Loucy (cell line): Measurements from ENCODE around the gene OTC.
A peak's percentile ranks its signal among the peaks of the same experiment; 100 is the strongest.

Experiments used
- H2AFZ ChIP-seq: fragments of 200-600 bp; sonication (generic); 2 replicates; pipeline ENCODE4 v1.6.0; 2016; ENCODE audit warnings: antibody characterized with exemption, mild to moderate bottlenecking, low read length, moderate library complexity
- H3F3A ChIP-seq: fragments of 200-600 bp; 2 replicates; pipeline ENCODE4 v1.6.0; 2016; ENCODE audit warnings: antibody characterized with exemption, low read depth, mild to moderate bottlenecking
- H3K27me3 ChIP-seq: fragments of 200-600 bp; sonication (generic); 2 replicates; pipeline ENCODE4 v1.6.1; 2014; ENCODE audit warnings: low read length, mild to moderate bottlenecking; ENCODE audit not compliant: insufficient read depth, poor library complexity, severe bottlenecking
- H3K36me3 ChIP-seq: fragments of 200-600 bp; sonication (generic); 2 replicates; pipeline ENCODE4 v1.6.1; 2016; ENCODE audit warnings: low read length; ENCODE audit not compliant: insufficient read depth
- H3K4me1 ChIP-seq: fragments of 200-600 bp; sonication (generic); 2 replicates; pipeline ENCODE4 v1.5.1; 2014; ENCODE audit warnings: low read length, mild to moderate bottlenecking; ENCODE audit not compliant: insufficient read depth, poor library complexity, severe bottlenecking
- H3K4me2 ChIP-seq: fragments of 200-600 bp; sonication (generic); 2 replicates; pipeline ENCODE4 v1.6.0; 2014; ENCODE audit warnings: antibody characterized with exemption, low read length, low read depth, mild to moderate bottlenecking; ENCODE audit not compliant: poor library complexity, severe bottlenecking
- H3K4me3 ChIP-seq: fragments of 200-600 bp; sonication (generic); 2 replicates; pipeline ENCODE4 v1.5.1; 2014; ENCODE audit warnings: low read length, mild to moderate bottlenecking, mixed read lengths; ENCODE audit not compliant: poor library complexity, severe bottlenecking
- H3K79me2 ChIP-seq: fragments of 200-600 bp; sonication (generic); 2 replicates; pipeline ENCODE4 v1.6.1; 2014; ENCODE audit warnings: low read length; ENCODE audit not compliant: insufficient read depth
- H3K9ac ChIP-seq: fragments of 200-600 bp; sonication (generic); 2 replicates; pipeline ENCODE4 v1.6.0; 2014; ENCODE audit warnings: mild to moderate bottlenecking, low read depth, low read length, moderate library complexity; ENCODE audit not compliant: poor library complexity, severe bottlenecking
- H3K9me2 ChIP-seq: fragments of 200-600 bp; sonication (generic); replicated peaks from 2 replicates; pipeline ENCODE4 v1.6.1; 2016; ENCODE audit warnings: low read depth, low read length, mixed read lengths
- H3K9me3 ChIP-seq: fragments of 200-600 bp; sonication (generic); 2 replicates; pipeline ENCODE4 v1.6.1; 2014; ENCODE audit warnings: mild to moderate bottlenecking, antibody characterized with exemption, low read length, low read depth; ENCODE audit not compliant: insufficient read depth
- H4K20me1 ChIP-seq: fragments of 200-600 bp; sonication (generic); 2 replicates; pipeline ENCODE4 v1.6.0; 2014; ENCODE audit warnings: antibody characterized with exemption, low read length, mild to moderate bottlenecking; ENCODE audit not compliant: insufficient read depth, poor library complexity, severe bottlenecking
- CTCF ChIP-seq: fragments of 200-600 bp; sonication (generic); conservative IDR thresholded peaks from 2 replicates; pipeline ENCODE4 v1.5.1; 2014; ENCODE audit warnings: mild to moderate bottlenecking, antibody characterized with exemption, low read length
- EZH2phosphoT487 ChIP-seq: fragments of 200-600 bp; IDR thresholded peaks from 2 replicates; pipeline ENCODE4 v1.6.1; 2018; ENCODE audit warnings: antibody characterized with exemption, mild to moderate bottlenecking, moderate library complexity, borderline replicate concordance

OTC gene

GRCh38 chrX:38315186-38315585 is 37.2 kb upstream of the OTC start:
- no peaks in the 10 kb centered on the region for H3K27me3 ChIP-seq
- H3K4me1 ChIP-seq, result peaks cover 47% of the 10 kb centered on the region
- no peak overlapping the region for H3K9ac ChIP-seq
- H3K79me2 ChIP-seq, result peaks cover 62% of the 10 kb centered on the region
- H3K4me3 ChIP-seq, result no peak overlapping the region
- TF ChIP-seq EZH2phosphoT487 (no peak), CTCF (no peak)
- no peaks in the 10 kb centered on the region for H3K9me2 ChIP-seq
- H2AFZ ChIP-seq, result no peak overlapping the region
- no peaks in the 10 kb centered on the region for H4K20me1 ChIP-seq
- peaks cover 17% of the 10 kb centered on the region; the same call in 1 of the 2 replicates for H3F3A ChIP-seq
- peaks cover 41% of the 10 kb centered on the region for H3K36me3 ChIP-seq
- peak overlapping the region; percentile 5 for H3K4me2 ChIP-seq
- no peaks in the 10 kb centered on the region for H3K9me3 ChIP-seq

- H4K20me1 ChIP-seq, result no peaks in the 10 kb centered on the region
- no peak overlapping the region for H2AFZ ChIP-seq
- no peaks in the 10 kb centered on the region for H3K9me2 ChIP-seq
- TF ChIP-seq CTCF, result no peak
- no peak for TF ChIP-seq EZH2phosphoT487
- H3K79me2 ChIP-seq, result peaks cover 80% of the 10 kb centered on the region
- peak overlapping the region; percentile 98 for H3K9ac ChIP-seq
- H3K4me2 ChIP-seq, result peak overlapping the region; percentile 99
- peaks cover 58% of the 10 kb centered on the region for H3K4me1 ChIP-seq
- H3K27me3 ChIP-seq, result no peaks in the 10 kb centered on the region
- peak overlapping the region; percentile 97 for H3K4me3 ChIP-seq
- H3K9me3 ChIP-seq, result no peaks in the 10 kb centered on the region
- H3F3A ChIP-seq, result peaks cover 17% of the 10 kb centered on the region; the same call in 1 of the 2 replicates
- peaks cover 39% of the 10 kb centered on the region for H3K36me3 ChIP-seq
These were observed 34.2 kb upstream of the OTC start for GRCh38 chrX:38318196-38318595.

- Histone ChIP-seq H3K79me2 (peaks cover 80% of the 10 kb centered on the region), H3K27me3 (no peaks in the 10 kb centered on the region), H3K4me3 (peak overlapping the region; percentile 97), H3K4me1 (peaks cover 58% of the 10 kb centered on the region), H3K9me2 (no peaks in the 10 kb centered on the region), H3K9me3 (no peaks in the 10 kb centered on the region), H3K4me2 (peak overlapping the region; percentile 99), H3K36me3 (peaks cover 35% of the 10 kb centered on the region), H3K9ac (peak overlapping the region; percentile 98), H4K20me1 (no peaks in the 10 kb centered on the region), H3F3A (peaks cover 17% of the 10 kb centered on the region; the same call in 1 of the 2 replicates), H2AFZ (no peak overlapping the region)
- no peak for TF ChIP-seq EZH2phosphoT487
- no peak for TF ChIP-seq CTCF
These were observed 33.8 kb upstream of the OTC start for GRCh38 chrX:38318606-38319005.
